NCI-H2171 treated with DMSO at 0.1 percent for 48 hours (cell line): ENCODE data around the gene CARMIL1.

Experiments
- DNase-seq: peaks from one replicate; lab custom pipeline; 2025; lab: John Stamatoyannopoulos, UW

The CARMIL1 gene

DNA sequence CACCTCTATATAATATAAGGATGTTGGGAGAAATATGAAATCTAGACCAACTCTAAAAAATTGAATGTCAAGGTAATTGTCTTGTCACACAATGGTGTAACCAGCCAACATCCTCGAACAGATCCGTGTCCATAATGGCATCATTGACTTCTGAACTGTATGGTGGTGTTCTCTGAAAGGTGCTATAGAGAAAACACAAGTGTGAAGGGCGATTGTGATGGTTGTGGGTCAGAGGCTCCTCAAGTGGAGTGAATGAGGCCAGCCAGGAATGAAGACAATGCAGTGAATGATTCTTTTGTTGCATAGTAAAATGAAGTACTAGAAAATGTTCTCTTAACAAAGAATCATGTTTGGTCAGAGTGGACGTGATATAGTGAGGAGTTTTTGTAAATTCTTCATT is 58.3 kb downstream of the CARMIL1 start:
- DNase-seq: no peak

DNA sequence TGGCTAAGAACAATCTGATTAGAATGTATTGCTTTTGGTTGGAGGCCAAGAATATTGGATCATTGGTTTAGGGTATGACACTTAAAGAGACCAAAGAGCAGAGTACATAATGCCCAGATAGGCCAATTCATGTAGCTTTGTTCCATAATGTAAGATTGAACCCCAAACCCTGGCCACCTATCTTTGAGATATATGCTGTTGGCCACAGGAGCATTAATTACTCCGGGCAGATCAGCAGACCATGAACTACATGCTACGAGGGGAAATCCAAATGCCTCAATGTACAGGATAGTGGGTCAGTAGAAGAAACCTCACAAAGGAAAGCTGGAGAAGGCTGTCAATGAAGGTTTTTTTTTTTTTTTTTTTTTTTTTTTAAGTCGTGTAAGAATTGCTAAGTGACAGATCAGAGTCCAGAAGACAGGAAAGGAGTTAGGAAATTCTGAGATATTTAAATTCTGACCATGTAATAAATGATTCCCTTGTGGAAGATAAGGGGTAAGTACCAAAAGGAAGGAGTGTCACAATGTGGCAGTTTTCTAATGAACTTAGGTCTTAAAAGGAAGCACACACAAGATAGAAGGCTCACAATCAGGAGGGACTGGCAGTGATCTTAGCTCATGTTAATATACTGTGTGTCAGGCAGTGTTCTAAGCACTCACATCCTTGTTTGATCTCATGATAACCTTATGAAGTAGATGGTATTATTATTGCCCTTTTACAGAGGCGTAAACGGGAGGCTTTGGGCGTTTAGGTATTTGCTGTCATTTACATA is 61.4 kb downstream of the CARMIL1 start:
- no peak for DNase-seq

DNA sequence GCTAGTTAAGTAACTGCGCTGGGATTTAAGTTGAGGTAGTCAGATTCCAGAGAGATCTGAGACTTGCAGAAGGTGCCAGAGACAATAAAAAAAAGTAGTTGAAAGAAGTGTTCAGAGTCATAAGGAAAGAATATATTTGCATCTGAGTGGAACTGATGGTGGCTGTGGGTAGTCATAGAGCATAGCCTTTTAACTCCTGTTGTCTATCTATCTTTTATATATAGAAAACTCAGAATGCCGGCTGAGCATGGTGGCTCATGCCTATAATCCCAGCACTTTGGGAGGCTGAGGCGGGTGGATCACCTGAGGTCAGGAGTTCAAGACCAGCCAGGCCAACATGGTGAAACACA is 62.0 kb downstream of the CARMIL1 start:
- DNase-seq: no peak

DNA sequence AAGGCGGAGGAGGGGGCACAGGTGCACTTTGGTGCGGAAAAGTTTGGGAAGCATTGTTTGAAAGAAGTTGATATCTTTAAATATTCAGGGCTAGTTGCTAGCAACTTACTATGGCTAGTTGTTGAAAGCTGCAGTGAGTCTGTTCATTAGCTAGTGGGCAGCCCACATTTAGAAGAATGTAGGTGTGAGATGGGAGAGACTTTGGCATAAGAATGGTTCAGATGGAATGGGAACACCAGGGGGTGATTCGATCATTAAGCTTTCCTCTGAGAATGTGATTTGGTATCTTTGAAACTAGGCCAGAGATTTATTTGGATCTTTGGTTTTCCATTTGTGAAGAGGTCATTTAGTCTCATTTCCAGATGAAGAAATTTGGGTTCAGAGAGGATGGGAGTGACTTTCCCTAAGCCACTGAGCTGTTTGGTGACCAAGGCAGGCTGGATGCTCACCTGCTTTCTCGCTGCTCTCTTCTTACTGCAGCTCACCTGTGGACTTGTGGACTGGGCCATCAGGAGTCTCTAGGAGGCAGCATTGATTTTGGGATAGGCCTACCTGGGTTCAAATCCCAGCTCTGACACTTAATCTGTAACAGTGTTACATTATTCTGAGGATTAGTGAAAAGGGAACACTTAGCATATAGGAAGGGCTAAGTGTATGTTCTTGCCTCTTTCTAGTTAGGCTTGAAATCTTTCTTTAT is 62.9 kb downstream of the CARMIL1 start:
- no peak for DNase-seq

DNA sequence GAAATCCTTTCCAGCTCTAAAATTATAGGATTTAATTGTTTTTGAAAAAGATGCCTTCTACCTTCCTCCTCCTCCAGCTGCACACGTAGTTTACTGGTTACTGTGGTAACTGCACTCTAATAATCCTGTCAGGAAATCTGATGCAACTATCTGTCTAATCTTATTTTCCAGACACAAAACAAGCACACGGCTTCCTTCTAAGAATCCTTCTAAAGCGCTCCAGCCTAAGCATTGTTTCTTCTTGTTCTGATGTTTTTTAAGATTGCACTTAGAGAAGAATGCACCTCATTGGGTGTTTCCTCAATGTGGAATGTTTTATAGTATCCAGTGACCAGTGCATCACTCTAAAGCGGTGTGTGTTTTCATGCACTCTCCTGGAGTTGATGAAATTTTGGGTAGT is 63.6 kb downstream of the CARMIL1 start:
- DNase-seq: peak; percentile 20

DNA sequence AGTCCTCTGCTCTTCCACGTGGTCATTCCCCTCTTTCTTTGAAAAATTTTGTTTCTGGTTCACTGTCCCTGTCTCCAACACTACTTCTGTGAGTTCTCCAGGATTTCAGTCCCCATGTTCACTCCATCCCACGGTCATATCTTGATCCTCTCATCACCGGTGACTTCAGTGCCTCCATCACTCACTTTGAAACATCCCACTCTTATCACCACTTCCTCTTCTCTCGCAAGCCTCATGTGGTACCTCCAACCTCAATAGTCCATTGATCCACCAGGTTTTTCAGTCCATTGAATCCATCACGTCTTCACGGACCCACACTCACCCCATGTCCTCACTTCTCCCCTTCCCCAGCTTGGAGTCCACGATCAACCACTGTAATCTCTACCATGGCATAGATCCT is 64.8 kb downstream of the CARMIL1 start:
- DNase-seq: no peak

DNA sequence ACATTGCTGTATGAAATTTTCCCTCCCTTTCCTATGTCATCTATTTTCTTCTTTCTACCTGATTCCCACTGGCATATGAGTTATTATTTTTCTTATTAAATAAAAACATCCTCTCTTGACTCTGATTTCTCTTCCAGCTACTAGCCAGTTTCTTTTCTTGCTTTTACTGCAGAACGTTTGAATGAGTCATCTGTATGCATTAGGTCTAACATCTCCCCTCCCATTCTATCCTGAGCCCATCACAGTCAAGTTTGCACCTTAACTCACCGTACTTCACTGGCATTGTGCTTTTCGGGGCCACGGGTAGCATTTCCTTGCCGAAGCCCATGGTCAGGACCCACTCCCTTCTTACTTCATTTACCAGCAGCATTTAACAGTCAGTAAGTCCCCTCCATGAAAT is 65.7 kb downstream of the CARMIL1 start:
- DNase-seq: no peak

DNA sequence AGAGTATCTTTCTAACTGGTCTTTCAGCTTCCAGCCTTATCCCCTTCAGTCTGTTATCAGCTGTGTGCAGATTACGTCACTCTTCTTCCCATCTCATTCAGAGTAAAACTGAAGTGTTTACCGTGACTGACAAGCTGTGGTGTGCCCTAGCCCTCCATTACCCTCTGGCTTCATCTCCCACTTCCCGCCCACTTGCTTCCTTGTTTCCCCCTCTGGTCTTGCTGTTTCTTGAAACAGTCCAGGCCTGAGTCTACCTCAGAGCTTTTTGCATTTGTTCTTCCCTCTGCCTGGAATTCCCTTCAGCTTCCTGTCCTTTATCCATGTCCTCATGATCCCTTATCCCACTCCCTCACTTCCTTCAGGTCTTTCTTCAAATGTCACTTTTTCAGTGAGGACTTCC is 66.9 kb downstream of the CARMIL1 start:
- DNase-seq: no peak

DNA sequence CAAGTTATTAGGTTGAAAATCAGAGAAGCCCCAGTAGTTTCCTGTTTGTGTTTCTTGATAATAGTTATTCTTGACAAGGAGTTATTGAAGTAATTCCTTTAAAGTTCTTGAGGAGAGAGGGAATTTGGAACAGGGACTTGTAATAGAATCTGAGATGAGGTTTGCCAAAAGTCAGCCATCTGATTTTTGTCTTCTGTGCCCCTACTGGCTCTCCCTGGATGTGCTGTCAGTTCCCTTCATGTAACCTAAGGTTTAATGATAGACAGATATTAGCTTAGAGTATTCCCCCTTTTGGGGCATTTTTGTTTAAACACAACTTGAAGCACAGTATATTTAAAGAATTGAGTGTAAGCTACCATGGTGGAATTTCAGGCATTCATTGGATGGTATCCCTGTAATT is 71.4 kb downstream of the CARMIL1 start:
- no peak for DNase-seq

DNA sequence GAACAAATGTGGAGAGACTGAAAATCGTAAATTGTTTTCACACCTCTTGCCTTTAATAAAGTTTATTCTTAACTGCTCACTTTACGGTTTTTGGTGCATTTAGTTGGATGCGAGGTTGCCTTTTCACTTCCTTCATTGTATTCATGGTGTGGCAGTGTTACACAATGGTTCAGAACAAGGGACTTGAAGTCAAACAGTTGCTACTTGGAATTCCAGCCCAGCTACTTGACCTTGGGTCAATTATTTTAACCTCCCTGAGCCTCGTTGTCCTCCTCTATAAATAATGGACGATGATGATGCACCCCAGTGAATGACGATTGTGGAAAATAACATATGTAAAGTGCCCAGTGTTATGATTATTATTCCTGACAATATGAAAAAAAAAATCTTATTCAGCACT is 72.3 kb downstream of the CARMIL1 start:
- no peak for DNase-seq

DNA sequence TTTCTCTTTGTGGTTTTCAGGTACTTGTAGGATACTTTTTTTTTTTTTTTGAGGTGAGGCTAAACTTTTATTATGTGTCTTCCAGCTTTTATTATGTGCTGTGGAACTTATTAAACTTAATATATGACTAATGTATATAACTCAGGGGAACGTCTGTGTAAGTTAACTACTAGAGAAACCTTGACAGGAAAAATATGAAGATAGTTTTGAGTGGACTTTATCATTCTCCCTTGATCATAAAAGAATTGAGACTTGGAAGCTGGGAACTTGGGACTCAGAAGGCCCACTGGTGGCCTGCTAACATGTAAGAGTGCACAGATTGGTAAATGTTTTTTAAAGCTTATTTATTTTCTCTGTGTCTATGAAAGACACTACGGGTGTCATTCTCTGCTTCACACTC is 73.1 kb downstream of the CARMIL1 start:
- DNase-seq: no peak

DNA sequence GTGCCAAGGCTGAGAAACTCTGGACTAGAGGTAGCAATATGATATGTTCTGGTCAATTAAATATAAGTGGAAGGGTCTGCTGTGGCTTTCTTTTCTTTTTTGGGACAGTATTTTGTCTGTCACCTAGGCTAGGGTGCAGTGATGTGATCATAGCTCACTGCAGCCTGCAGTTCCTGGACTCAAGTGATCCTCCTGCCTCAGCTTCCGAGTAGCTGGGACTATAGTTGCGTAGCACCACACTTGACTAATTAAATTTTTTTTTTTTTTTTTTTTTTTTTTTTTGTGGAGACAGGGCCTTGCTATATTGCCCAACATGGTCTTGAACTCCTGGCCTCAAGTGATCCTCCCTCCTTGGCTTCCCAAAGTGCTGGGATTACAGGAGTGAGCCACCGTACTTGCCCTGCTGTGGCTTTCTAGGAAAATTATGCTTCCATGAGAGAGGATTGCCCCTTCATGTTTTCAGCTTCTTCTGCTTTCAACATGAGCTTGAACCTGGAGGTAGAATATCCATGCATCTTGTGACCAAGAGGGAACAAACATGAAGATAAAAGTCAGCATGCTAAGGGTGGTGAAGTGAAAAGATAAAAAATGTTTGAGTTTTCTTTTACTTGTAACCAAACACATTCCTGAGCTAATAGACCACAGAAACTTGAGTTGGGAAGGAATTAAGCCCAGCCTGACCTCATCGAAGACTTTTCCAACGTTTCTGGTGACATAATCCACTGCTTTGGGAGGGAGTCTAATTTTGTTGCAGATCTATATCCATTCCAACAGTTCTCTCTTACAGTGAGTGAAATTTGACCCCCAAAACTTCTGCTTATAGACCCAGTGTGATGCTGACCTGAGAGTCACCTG is 75.1 kb downstream of the CARMIL1 start:
- no peak for DNase-seq

DNA sequence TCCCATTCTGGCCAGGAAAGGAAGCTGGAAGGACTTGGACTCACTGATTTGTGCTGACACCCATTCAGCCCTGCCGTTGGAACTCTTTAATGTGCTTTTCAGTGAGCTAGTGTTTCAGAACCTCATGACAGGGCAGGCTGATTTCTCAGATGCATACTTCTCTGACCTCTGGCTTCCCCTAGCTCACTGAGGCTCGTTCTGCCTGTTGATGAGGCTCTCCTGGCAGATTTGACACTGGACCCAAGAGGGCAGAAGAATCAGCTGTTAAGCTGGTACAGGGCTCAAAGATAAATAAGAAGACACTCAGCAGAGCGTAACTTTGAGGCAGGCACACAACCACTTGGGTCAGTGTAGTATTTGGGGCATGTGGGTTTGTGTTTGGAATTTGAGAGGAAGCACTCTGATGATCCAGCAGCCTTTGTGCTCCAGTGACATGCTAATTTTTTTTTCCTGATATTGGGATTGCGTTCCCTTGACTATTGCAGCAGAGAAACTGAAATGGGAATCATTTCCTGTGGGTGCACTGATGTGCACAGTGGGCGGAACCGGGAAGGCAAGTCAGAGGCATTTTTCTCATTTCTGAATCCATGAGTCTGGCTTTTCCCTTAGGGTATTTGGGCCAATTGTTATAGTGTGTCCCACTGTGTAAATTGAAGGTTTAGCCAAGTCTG is 80.2 kb downstream of the CARMIL1 start:
- DNase-seq: peak; percentile 22

DNA sequence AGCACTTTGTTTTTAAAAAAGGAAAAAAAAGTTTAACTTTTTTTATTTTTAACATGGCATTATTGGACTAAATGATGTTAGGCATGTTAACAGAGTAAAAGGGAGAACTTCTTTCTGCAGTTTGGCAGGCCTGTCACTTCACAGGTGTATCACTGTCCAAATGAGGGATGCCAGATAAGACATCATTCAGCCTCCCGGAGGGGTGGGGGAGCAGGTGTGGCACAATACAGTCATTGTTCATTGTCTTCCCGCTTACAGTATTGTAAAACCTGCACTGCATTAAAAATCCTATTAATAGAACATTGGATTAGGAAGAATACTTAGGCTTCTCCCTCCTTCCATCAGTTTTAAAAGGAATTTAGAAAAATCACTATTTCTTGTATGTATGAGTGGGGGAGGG is 80.7 kb downstream of the CARMIL1 start:
- DNase-seq: peak; percentile 22

DNA sequence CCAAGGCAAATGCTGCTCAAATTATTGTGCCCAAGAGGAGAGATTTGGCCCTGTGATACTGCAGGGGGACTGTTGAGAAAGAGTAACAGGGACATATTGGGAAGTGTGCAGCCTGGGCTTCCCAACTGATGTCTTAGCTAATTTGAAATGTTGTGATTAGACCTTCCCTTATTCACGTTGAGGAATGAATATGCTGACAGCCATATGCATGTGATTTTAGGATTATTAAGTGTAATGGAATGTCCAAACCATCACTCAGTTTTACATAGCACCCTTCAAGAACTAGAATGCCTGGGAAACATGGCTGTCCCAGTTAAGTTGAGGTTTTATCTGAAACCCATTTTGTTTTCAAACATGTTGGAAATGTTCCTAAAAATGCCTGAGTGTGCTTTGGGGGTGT is 81.4 kb downstream of the CARMIL1 start:
- peak; percentile 11 for DNase-seq

DNA sequence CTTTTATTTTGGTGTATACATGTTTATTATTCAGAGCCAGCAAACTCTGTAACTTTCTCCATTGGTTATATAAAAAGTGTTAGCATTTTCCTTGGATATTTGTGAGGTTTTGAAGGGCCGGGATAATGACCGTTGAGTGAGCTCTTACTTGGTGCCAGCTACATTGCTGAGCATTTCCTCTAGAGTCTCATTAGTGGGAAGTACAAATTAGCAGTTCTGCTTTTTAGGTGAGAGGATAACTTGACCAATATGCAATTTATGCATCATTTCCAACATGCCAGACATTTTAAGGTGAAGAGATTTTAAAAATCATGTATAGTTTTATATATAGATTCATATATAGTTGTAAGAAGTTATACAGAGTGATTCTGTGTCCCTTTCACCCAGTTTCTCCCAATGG is 84.3 kb downstream of the CARMIL1 start:
- no peak for DNase-seq

DNA sequence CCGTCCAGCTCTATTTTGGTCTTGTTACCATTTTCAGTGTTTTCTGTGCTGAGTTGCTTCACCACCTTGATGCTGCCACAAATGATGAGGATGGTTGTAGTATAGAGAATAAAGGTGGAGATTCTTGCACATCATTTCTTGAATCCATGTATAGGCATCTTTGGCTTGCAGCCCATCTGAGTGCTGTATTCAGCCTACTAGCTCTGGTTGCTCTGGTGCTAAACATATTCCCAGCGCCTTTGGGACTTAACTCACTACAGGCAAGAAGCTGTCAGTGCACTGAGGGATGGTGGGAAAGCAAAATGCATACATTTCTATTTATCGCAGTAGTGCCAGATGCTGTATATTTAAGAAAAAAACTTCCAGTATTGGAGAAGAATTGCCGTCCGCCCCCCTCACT is 86.0 kb downstream of the CARMIL1 start:
- DNase-seq: no peak

DNA sequence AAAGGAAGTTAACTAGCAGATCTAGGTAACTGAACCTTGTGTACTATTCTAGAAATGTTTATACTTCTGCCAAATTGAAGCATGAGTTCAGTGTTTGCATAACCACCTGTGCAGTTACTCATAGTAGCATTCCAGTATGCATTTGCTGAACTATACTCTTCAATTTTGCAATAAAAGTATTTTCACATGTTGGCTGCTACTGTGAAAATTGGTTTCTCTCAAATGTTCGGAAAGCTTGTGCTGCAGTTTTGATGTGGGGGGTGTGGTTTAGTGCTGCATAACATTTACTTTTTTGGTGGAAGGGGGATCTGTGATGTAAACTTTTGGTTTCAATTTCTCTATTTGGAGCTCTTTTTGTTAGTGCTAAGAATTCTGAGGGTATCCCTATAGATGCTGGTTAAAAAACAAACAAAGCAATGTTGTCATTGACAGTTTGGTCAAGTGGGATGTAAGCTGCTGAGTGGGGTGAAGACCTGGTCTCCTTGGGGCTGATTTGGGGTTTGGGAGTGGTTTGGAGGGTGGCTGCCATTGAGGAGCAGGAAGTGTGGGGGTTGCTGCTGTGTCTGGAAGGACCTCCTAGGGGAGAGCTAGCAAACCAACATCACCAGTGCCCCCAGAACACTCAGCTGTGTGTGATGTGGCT is 87.8 kb downstream of the CARMIL1 start:
- DNase-seq: no peak

DNA sequence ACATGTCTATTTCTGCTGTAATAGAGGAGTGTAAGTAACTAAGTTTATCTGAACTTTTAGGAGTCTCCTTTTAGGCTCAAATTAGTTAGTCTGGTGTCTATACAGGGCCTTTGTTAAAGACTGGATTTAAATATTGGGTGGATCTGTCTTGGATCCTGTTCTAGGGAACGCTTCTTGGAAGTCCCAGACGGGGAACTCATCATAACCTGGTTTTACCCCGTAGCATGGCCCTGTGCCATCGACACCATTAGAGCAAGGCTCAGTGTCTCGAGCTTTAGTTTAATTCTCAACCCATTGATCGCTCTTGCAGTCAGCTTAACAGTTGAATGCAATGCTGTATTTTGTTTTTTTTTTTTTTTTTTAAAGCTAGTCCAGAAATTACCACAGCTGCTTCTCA is 89.9 kb downstream of the CARMIL1 start:
- DNase-seq: no peak

DNA sequence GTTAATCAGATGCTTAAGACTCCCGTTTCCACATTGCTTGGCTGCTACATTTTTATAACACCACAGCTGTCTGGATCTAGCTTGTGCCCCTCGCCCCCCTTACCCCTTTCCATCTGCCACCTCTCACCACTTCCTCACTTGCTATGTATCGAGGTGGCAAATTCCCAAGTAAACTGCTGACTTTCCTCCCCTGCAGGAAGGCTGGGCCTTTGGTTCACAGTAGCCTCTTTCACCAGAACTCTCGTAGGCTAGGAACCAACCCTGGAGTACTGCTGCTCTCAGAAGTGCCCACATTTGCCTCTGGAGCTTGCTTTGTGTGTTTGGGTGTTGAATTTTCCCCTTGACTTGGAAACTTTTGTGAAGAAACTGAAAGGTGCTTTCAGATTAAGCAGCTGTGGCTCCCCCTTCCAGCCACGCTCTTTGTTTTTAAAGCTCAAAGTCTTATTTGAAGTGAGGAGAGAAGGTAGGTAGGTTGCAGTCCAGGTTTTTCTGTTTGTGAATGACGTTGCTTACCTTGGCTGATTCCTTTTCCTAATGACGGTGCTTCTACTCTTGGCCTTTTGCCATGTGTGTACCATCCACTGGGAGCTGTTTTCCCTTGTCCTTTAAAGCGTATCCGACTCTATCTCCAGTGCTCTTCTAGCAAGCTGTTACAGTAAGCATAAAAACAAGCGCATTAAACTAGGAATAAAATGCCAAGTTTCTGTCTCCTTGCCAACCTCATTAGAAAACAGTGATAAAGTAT is 90.4 kb downstream of the CARMIL1 start:
- DNase-seq: peak; percentile 98
